HFF-Myc (cell line): Measurements from ENCODE around the gene CTR9.

Experiments used
- DNase-seq: peaks from one replicate; pipeline ENCODE4 v3.0.0-alpha.2; 2011; ENCODE audit warnings: low read depth; ENCODE audit errors: extremely low read depth
- H3K4me3 ChIP-seq: replicated peaks from 2 replicates; pipeline ENCODE4 v1.5.1; 2011; ENCODE audit warnings: low read depth, mild to moderate bottlenecking, control low read depth, low read length
- CTCF ChIP-seq: IDR thresholded peaks from 2 replicates; pipeline ENCODE4 v1.5.1; 2012; ENCODE audit warnings: mild to moderate bottlenecking, low read depth, low read length, control low read depth; ENCODE audit errors: missing control alignments

Gene CTR9

GRCh38 chr11:10716543-10717259 lies 34.3 kb upstream of the CTR9 start:
- H3K4me3 ChIP-seq = no peak overlapping the region
- no peak for DNase-seq
- TF ChIP-seq CTCF = no peak

- DNase-seq = no peak
- no peak overlapping the region for H3K4me3 ChIP-seq
- no peak for TF ChIP-seq CTCF
These were observed 31.4 kb upstream of the CTR9 start for GRCh38 chr11:10719616-10720015.

GRCh38 chr11:10720881-10721376 lies 30.1 kb upstream of the CTR9 start:
- no peak for TF ChIP-seq CTCF
- no peak for DNase-seq
- no peak overlapping the region for H3K4me3 ChIP-seq

- H3K4me3 ChIP-seq = no peak overlapping the region
- DNase-seq = no peak
- TF ChIP-seq CTCF = no peak
These were observed 28.7 kb upstream of the CTR9 start for GRCh38 chr11:10722307-10722706.

GRCh38 chr11:10725114-10725906 lies 25.7 kb upstream of the CTR9 start:
- DNase-seq = no peak
- TF ChIP-seq CTCF = no peak
- H3K4me3 ChIP-seq = no peak overlapping the region

GRCh38 chr11:10725907-10726253 lies 25.2 kb upstream of the CTR9 start:
- TF ChIP-seq CTCF = no peak
- H3K4me3 ChIP-seq = no peak overlapping the region
- no peak for DNase-seq
